K562 (cell line): ENCODE measurements around the gene THUMPD2. TPM values are rescaled to one million over a fixed set of nuclear protein-coding genes. Genes with fewer than 3 reads are reported as not detected.

ENCODE experiments used
- ATAC-seq: fragments of 200-7000 bp; cut with Tn5 transposase; 3 replicates; pipeline ENCODE4 v1.9.1; 2020; ENCODE audit warnings: moderate library complexity
- BruUV-seq: library from RNA; stranded (reverse); fragments of 400-500 nt; replicated peaks from 2 replicates; lab custom pipeline; 2021; lab: Mats Ljungman, UMichigan
- CTCF ChIA-PET: fragments of 300-600 bp; formaldehyde crosslinking; extraction: SDS; loops from one replicate; lab custom pipeline; 2021; ENCODE audit warnings: low intra/inter-chr PET ratio; lab: Yijun Ruan, JAX
- POLR2A ChIA-PET: fragments of 300-600, 350-650 bp; sonication (Branson Sonifier 250); formaldehyde crosslinking; extraction: SDS; loops from one replicate; lab custom pipeline; 2021; ENCODE audit warnings: antibody characterized with exemption, inconsistent platforms; lab: Yijun Ruan, JAX
- DNase-seq, 4 experiments: peaks; one replicate each; pipeline versions ENCODE4 v3.0.0 to v3.0.0-alpha.2; 2011 to 2018; ENCODE audit warnings: low spot score in 3 of 4, mixed read lengths in 3 of 4; ENCODE audit errors: extremely low read depth in 1 of 4
- FAIRE-seq: peaks from 2 replicates; lab custom pipeline; 2011; peaks lifted over from hg19 to GRCh38; lab: Jason Lieb, UNC
- H2AFZ ChIP-seq: 2 replicates; pipeline ENCODE4 v1.6.0; 2011; ENCODE audit warnings: low read depth, low read length, control low read depth, inconsistent platforms
- H3K27ac ChIP-seq: fragments of 200-600 bp; 3 replicates; pipeline ENCODE4 v1.8.0; 2011; ENCODE audit warnings: low read depth, mild to moderate bottlenecking, control low read depth, inconsistent platforms, low read length, moderate library complexity, mixed read lengths; ENCODE audit errors: extremely low read depth
- H3K27me3 ChIP-seq, 2 experiments: fragments of 300-600 bp in 1 of 2; 2 replicates in 1 of 2; 3 replicates in 1 of 2; pipeline versions ENCODE4 v1.6.0 to v1.8.0; 2011; ENCODE audit warnings: inconsistent platforms in 2 of 2, low read length in 2 of 2, mild to moderate bottlenecking in 1 of 2, mixed read lengths in 1 of 2, moderate library complexity in 1 of 2; ENCODE audit not compliant: control insufficient read depth in 2 of 2, insufficient read depth in 2 of 2
- H3K36me3 ChIP-seq: fragments of 300-600 bp; 3 replicates; pipeline ENCODE4 v1.8.0; 2011; ENCODE audit warnings: mild to moderate bottlenecking, low read length, inconsistent platforms; ENCODE audit not compliant: control insufficient read depth, insufficient read depth
- H3K4me1 ChIP-seq, 2 experiments: fragments of 200-600 bp in 1 of 2; replicated peaks in 1 of 2; 2 replicates in 1 of 2; 3 replicates in 1 of 2; pipeline versions ENCODE4 v1.5.1 to v1.8.0; 2011; ENCODE audit warnings: inconsistent platforms in 2 of 2, low read length in 2 of 2, mild to moderate bottlenecking in 1 of 2, mixed read lengths in 1 of 2, moderate library complexity in 1 of 2; ENCODE audit not compliant: control insufficient read depth in 2 of 2, insufficient read depth in 2 of 2
- H3K4me2 ChIP-seq: 2 replicates; pipeline ENCODE4 v1.6.1; 2011; ENCODE audit warnings: low read length, control low read depth, inconsistent platforms, mixed read lengths; ENCODE audit not compliant: insufficient read depth
- H3K4me3 ChIP-seq: fragments of 200-600 bp; sonication (generic), shearing (Covaris generic); 2 replicates; pipeline ENCODE4 v1.5.1; 2016; ENCODE audit warnings: control low read depth, inconsistent platforms
- H3K79me2 ChIP-seq: fragments of 200-600 bp; 3 replicates; pipeline ENCODE4 v1.8.0; 2011; ENCODE audit warnings: low read length, inconsistent platforms; ENCODE audit not compliant: control insufficient read depth, insufficient read depth
- H3K9ac ChIP-seq, 2 experiments: 2 replicates each; pipeline versions ENCODE4 v1.6.0 to v1.6.1; 2011; ENCODE audit warnings: low read depth in 2 of 2, low read length in 2 of 2, control low read depth in 1 of 2, inconsistent platforms in 1 of 2, mild to moderate bottlenecking in 1 of 2, mixed read lengths in 1 of 2; ENCODE audit not compliant: insufficient read depth in 1 of 2
- H3K9me1 ChIP-seq: one replicate; pipeline ENCODE4 v1.6.0; 2011; ENCODE audit warnings: inconsistent platforms, mild to moderate bottlenecking, low read length, moderate library complexity; ENCODE audit not compliant: control insufficient read depth, insufficient read depth
- H3K9me3 ChIP-seq: replicated peaks from 2 replicates; pipeline ENCODE4 v1.5.1; 2011; ENCODE audit warnings: low read depth, low read length, inconsistent platforms; ENCODE audit not compliant: control insufficient read depth, insufficient read depth
- H4K20me1 ChIP-seq: replicated peaks from 2 replicates; pipeline ENCODE4 v1.6.1; 2011; ENCODE audit warnings: low read length, inconsistent platforms, mixed read lengths; ENCODE audit not compliant: control insufficient read depth, insufficient read depth
- ARID4B ChIP-seq: sonication (generic); formaldehyde crosslinking; IDR thresholded peaks from 2 replicates; pipeline ENCODE4 v1.8.0; 2022; ENCODE audit warnings: mild to moderate bottlenecking, missing genetic modification reagents
- DIDO1 ChIP-seq: fragments of 450-650 bp; IDR thresholded peaks from 2 replicates; pipeline ENCODE4 v1.6.1; 2016; ENCODE audit warnings: low read depth, missing biosample characterization, missing genetic modification characterization
- ELF4 ChIP-seq: fragments of 450-650 bp; formaldehyde crosslinking; IDR thresholded peaks from 2 replicates; pipeline ENCODE4 v1.4.0; 2022; ENCODE audit warnings: missing genetic modification characterization
- FUS ChIP-seq: fragments of 200-400 bp; formaldehyde crosslinking; optimal IDR thresholded peaks from 2 replicates; pipeline ENCODE3; 2017; ENCODE audit warnings: low read depth, low read length
- HMGXB4 ChIP-seq: sonication (generic); formaldehyde crosslinking; IDR thresholded peaks from 2 replicates; pipeline ENCODE4 v1.8.1; 2023; ENCODE audit warnings: mild to moderate bottlenecking, missing genetic modification reagents
- NCOA2 ChIP-seq, 2 experiments: fragments of 450-650 bp; IDR thresholded peaks; 2 replicates each; pipeline ENCODE4 v1.6.1; 2018; ENCODE audit warnings: mild to moderate bottlenecking in 2 of 2, moderate library complexity in 1 of 2; ENCODE audit not compliant: partially characterized antibody in 2 of 2
- POLR3G ChIP-seq: IDR thresholded peaks from 2 replicates; pipeline ENCODE4 v1.6.1; 2011; ENCODE audit not compliant: insufficient read length, insufficient replicate concordance; ENCODE audit errors: extremely low read depth
- ZBTB26 ChIP-seq: fragments of 450-650 bp; formaldehyde crosslinking; IDR thresholded peaks from 2 replicates; pipeline ENCODE4 v1.4.0; 2022; ENCODE audit warnings: missing genetic modification characterization
- ZNF175 ChIP-seq: fragments of 200-800 bp; sonication (Bioruptor generic); IDR thresholded peaks from 2 replicates; pipeline ENCODE4 v1.6.1; 2016; ENCODE audit warnings: low read depth, mild to moderate bottlenecking, missing genetic modification characterization, missing compliant biosample characterization
- ZNF280B ChIP-seq: fragments of 250-450 bp; sonication (Bioruptor Pico); IDR thresholded peaks from 2 replicates; pipeline ENCODE4 v1.5.1; 2021; ENCODE audit warnings: mild to moderate bottlenecking
- ZNF77 ChIP-seq: fragments of 250-450 bp; sonication (Bioruptor Pico); IDR thresholded peaks from 2 replicates; pipeline ENCODE4 v1.5.0; 2020
- WGBS: fragments of 100-300 bp; shearing (Covaris generic); methylation state at CpG from one replicate; pipeline ENCODE4 v1.1.6; 2016; ENCODE audit warnings: low coverage, mixed read lengths; ENCODE audit not compliant: insufficient coverage; ENCODE audit errors: missing lambda C conversion rate; 5-methylcytosine and 5-hydroxymethylcytosine counted together
- in situ Hi-C: fragments of 300-500 bp; cut with MboI; formaldehyde crosslinking; loops from 4 replicates; pipeline ENCODE4 v1.15.0; 2018; ENCODE audit warnings: inconsistent platforms, mixed read lengths
- intact Hi-C: fragments of 100-400 bp; cut with micrococcal nuclease; formaldehyde crosslinking; loops from 2 replicates; pipeline ENCODE4 v1.14.2; 2022
- polyA plus RNA-seq, 8 experiments: library from polyadenylated mRNA; depleted of rRNA in 4 of 8; stranded (reverse) in 5 of 8; unstranded in 3 of 8; fragments of >200 nt; fragmentation: Nextera tagmentation in 2 of 8; fragmentation: Illumina TruSeq in 1 of 8; extraction: Ambion mirVana in 2 of 8; extraction: Trizol in 1 of 8; gene quantifications; 2 replicates each; pipeline versions ENCODE4 v1.2.1 to v1.2.3, GENCODE V29; 2011 to 2014; ENCODE audit warnings: inconsistent platforms in 1 of 8, missing spikeins in 1 of 8
- total RNA-seq, 7 experiments: library from RNA; depleted of rRNA in 6 of 7; stranded (reverse); fragments of >200 nt in 6 of 7; fragmentation: Illumina TruSeq in 2 of 7; extraction: Trizol in 2 of 7; gene quantifications; 2 replicates each; pipeline versions ENCODE4 v1.2.1 to v1.2.3, GENCODE V29; 2011 to 2021; ENCODE audit warnings: low replicate concordance in 1 of 7
- TF ChIP-seq, protein P1 (sequence below): fragments of 450-650 bp; IDR thresholded peaks from 2 replicates; pipeline ENCODE4 v1.6.1; 2016

THUMPD2 gene
- total and polyA plus RNA-seq, 9 of the 15 experiments (the other 6 are each of a cell fraction or from before 2014, with no cell fraction given): 9.6 to 40.4 (median 24.0) TPM

GRCh38 chr2:39787950-39788349, 8.9 kb upstream of the THUMPD2 start:
- H3K4me2 ChIP-seq: no peak overlapping the region
- TF ChIP-seq NCOA2 (IDR thresholded peaks at IDR 0.05; ENCODE audit: partially characterized antibody in 2 of 2) (no peak), FUS (no peak), POLR3G (no peak), ZNF280B (CRISPR knock-in tag) (no peak), ZBTB26 (CRISPR knock-in tag) (no peak), ZNF175 (no peak), ARID4B (no peak), ELF4 (CRISPR knock-in tag) (no peak), DIDO1 (tag) (no peak), HMGXB4 (CRISPR knock-in tag) (no peak), ZNF77 (CRISPR knock-in tag) (no peak)
- TF ChIP-seq, protein P1, sequence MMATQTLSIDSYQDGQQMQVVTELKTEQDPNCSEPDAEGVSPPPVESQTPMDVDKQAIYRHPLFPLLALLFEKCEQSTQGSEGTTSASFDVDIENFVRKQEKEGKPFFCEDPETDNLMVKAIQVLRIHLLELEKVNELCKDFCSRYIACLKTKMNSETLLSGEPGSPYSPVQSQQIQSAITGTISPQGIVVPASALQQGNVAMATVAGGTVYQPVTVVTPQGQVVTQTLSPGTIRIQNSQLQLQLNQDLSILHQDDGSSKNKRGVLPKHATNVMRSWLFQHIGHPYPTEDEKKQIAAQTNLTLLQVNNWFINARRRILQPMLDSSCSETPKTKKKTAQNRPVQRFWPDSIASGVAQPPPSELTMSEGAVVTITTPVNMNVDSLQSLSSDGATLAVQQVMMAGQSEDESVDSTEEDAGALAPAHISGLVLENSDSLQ: no peak
- DNase-seq: no peak
- H3K9ac ChIP-seq: no peak overlapping the region
- no peak overlapping the region for H2AFZ ChIP-seq
- intact Hi-C loops: no loop called here
- WGBS: 2% methylated on average over 2 of the region's 2 CpGs
- CTCF ChIA-PET: no interaction called here
- H3K36me3 ChIP-seq: no peaks in the 10 kb centered on the region
- H3K4me1 ChIP-seq: no peaks in the 10 kb centered on the region; a peak in 1 of 5 replicates
- no peaks in the 10 kb centered on the region for H3K27me3 ChIP-seq
- H4K20me1 ChIP-seq: no peaks in the 10 kb centered on the region
- no peaks in the 10 kb centered on the region for H3K9me1 ChIP-seq
- no peak for ATAC-seq
- H3K9me3 ChIP-seq: no peaks in the 10 kb centered on the region
- POLR2A ChIA-PET: no interaction called here
- BruUV-seq: no TSS peak
- H3K4me3 ChIP-seq: no peak overlapping the region
- in situ Hi-C loops: no loop called here
- no peak overlapping the region for H3K27ac ChIP-seq
- no peaks in the 10 kb centered on the region for H3K79me2 ChIP-seq
- FAIRE-seq: no peak
